A549 (cell line): ENCODE results near the gene ERMAP. TPM values are rescaled to one million over a fixed set of nuclear protein-coding genes. Genes with fewer than 3 reads are reported as not detected.

ENCODE experiments used
- ATAC-seq, 2 experiments: fragments of 200-7000 bp in 1 of 2; fragments of >200 bp in 1 of 2; cut with Nextera tagmentation in 1 of 2; cut with Tn5 transposase in 1 of 2; 3 replicates each; pipeline versions ENCODE4 v1.8.0 to v1.9.1; 2018 to 2020; ENCODE audit warnings: mild to moderate bottlenecking in 1 of 2, moderate library complexity in 1 of 2
- CTCF ChIA-PET: fragments of 300-600 bp; sonication (Branson Sonifier 250); formaldehyde crosslinking; extraction: SDS; loops from one replicate; lab custom pipeline; 2021; ENCODE audit warnings: antibody characterized with exemption, inconsistent platforms; lab: Yijun Ruan, JAX
- POLR2A ChIA-PET: fragments of 350-600 bp; formaldehyde crosslinking; extraction: SDS; loops from one replicate; lab custom pipeline; 2021; ENCODE audit warnings: antibody characterized with exemption, inconsistent platforms; lab: Yijun Ruan, JAX
- DNase-seq, 2 experiments: peaks; one replicate each; pipeline versions ENCODE4 v3.0.0 to v3.0.0-alpha.2; 2011 to 2016; ENCODE audit warnings: low read depth in 1 of 2, low spot score in 1 of 2
- FAIRE-seq: peaks from 2 replicates; lab custom pipeline; 2011; peaks lifted over from hg19 to GRCh38; lab: Jason Lieb, UNC
- H3K27ac ChIP-seq, 2 experiments: fragments of >200 bp; sonication (Bioruptor Twin); formaldehyde crosslinking; 3 replicates each; pipeline ENCODE4 v1.5.1; 2016 to 2017
- H3K4me1 ChIP-seq: fragments of >200 bp; sonication (Bioruptor Twin); formaldehyde crosslinking; 3 replicates; pipeline ENCODE4 v1.6.1; 2016
- H3K4me2 ChIP-seq: fragments of >200 bp; sonication (Bioruptor Twin); formaldehyde crosslinking; 3 replicates; pipeline ENCODE4 v1.6.1; 2016
- H3K4me3 ChIP-seq: fragments of >200 bp; sonication (Bioruptor Twin); formaldehyde crosslinking; 3 replicates; pipeline ENCODE4 v1.5.1; 2016
- H3K9me3 ChIP-seq: fragments of >200 bp; sonication (Bioruptor Twin); formaldehyde crosslinking; 3 replicates; pipeline ENCODE4 v1.6.1; 2016
- BHLHE40 ChIP-seq: IDR thresholded peaks from 2 replicates; pipeline ENCODE4 v1.6.1; 2012; ENCODE audit warnings: low read depth, low read length, inconsistent platforms
- EHMT2 ChIP-seq: fragments of 200-600 bp; sonication (generic); IDR thresholded peaks from 2 replicates; pipeline ENCODE4 v1.6.1; 2016; ENCODE audit warnings: antibody characterized with exemption, low read depth, mild to moderate bottlenecking, moderate library complexity
- FOSB ChIP-seq: fragments of 250-450 bp; sonication (Bioruptor Pico); IDR thresholded peaks from 2 replicates; pipeline ENCODE4 v1.5.0; 2020; ENCODE audit warnings: mild to moderate bottlenecking, moderate library complexity
- FOXS1 ChIP-seq: fragments of 250-450 bp; sonication (Bioruptor Pico); IDR thresholded peaks from 2 replicates; pipeline ENCODE4 v1.5.0; 2020; ENCODE audit warnings: mild to moderate bottlenecking, moderate library complexity
- JUN ChIP-seq, 2 experiments: fragments of >200 bp; sonication (Bioruptor Twin); formaldehyde crosslinking; IDR thresholded peaks; 2 replicates in 1 of 2; 3 replicates in 1 of 2; pipeline ENCODE4 v1.6.1; 2016 to 2017
- JUNB ChIP-seq: fragments of >200 bp; sonication (Bioruptor Twin); formaldehyde crosslinking; IDR thresholded peaks from 2 replicates; pipeline ENCODE4 v1.6.1; 2016
- KDM5A ChIP-seq: fragments of 200-600 bp; sonication (generic); IDR thresholded peaks from 2 replicates; pipeline ENCODE4 v1.6.1; 2016; ENCODE audit warnings: antibody characterized with exemption, mild to moderate bottlenecking
- MAX ChIP-seq: IDR thresholded peaks from 2 replicates; pipeline ENCODE4 v1.6.1; 2012
- MAZ ChIP-seq: fragments of 150-350 bp; IDR thresholded peaks from 2 replicates; pipeline ENCODE4 v1.6.1; 2014; ENCODE audit warnings: antibody characterized with exemption, low read depth, low read length, borderline replicate concordance
- MYC ChIP-seq: IDR thresholded peaks from 2 replicates; pipeline ENCODE4 v1.6.1; 2012; ENCODE audit warnings: mild to moderate bottlenecking, inconsistent platforms, low read length, improper control_type of control experiment, borderline replicate concordance
- NPAS2 ChIP-seq: fragments of 250-450 bp; sonication (Bioruptor Pico); IDR thresholded peaks from 2 replicates; pipeline ENCODE4 v1.8.0; 2022; ENCODE audit warnings: mild to moderate bottlenecking, moderate library complexity, borderline replicate concordance
- POLR2A ChIP-seq: IDR thresholded peaks from 2 replicates; pipeline ENCODE4 v1.6.1; 2012; ENCODE audit warnings: mild to moderate bottlenecking, low read length
- RCOR1 ChIP-seq: fragments of 150-350 bp; IDR thresholded peaks from 2 replicates; pipeline ENCODE4 v1.6.1; 2014; ENCODE audit warnings: antibody characterized with exemption, low read length, low read depth
- REST ChIP-seq: fragments of 200-600 bp; sonication (generic); IDR thresholded peaks from 2 replicates; pipeline ENCODE4 v1.6.1; 2016; ENCODE audit warnings: antibody characterized with exemption, mild to moderate bottlenecking, moderate library complexity
- RNF2 ChIP-seq: fragments of 200-600 bp; sonication (generic); IDR thresholded peaks from 2 replicates; pipeline ENCODE4 v1.6.1; 2016; ENCODE audit warnings: low read depth, mild to moderate bottlenecking, antibody characterized with exemption, moderate library complexity, borderline replicate concordance
- SMC3 ChIP-seq: fragments of >200 bp; sonication (Bioruptor Twin); formaldehyde crosslinking; IDR thresholded peaks from 3 replicates; pipeline ENCODE4 v1.6.1; 2018; ENCODE audit warnings: inconsistent platforms
- SREBF2 ChIP-seq: fragments of 450-650 bp; IDR thresholded peaks from 2 replicates; pipeline ENCODE4 v1.6.1; 2014; ENCODE audit warnings: mild to moderate bottlenecking, moderate library complexity
- ZNF302 ChIP-seq: fragments of 250-450 bp; sonication (Bioruptor Pico); IDR thresholded peaks from 2 replicates; pipeline ENCODE4 v1.9.0; 2021; ENCODE audit warnings: inconsistent platforms, mild to moderate bottlenecking, moderate library complexity
- ZSCAN20 ChIP-seq: fragments of 250-450 bp; sonication (Bioruptor Pico); IDR thresholded peaks from 2 replicates; pipeline ENCODE4 v1.8.0; 2022; ENCODE audit warnings: mild to moderate bottlenecking, moderate library complexity
- WGBS: methylation state at CpG from one replicate; pipeline ENCODE4 v1.1.6; 2017; ENCODE audit errors: missing lambda C conversion rate; 5-methylcytosine and 5-hydroxymethylcytosine counted together
- polyA plus RNA-seq, 4 experiments: library from polyadenylated mRNA; depleted of rRNA in 3 of 4; stranded (reverse); fragments of >200 nt; fragmentation: RNase III in 1 of 4; extraction: RNeasy Plus Mini Kit Qiagen cat#74134 plus additional on column Dnase treatment in 1 of 4; gene quantifications; 2 replicates in 3 of 4; 3 replicates in 1 of 4; pipeline ENCODE4 v1.2.3, GENCODE V29; 2011 to 2017
- TF ChIP-seq, protein P1 (sequence below): fragments of >200 bp; sonication (Bioruptor Twin); formaldehyde crosslinking; IDR thresholded peaks from 2 replicates; pipeline ENCODE4 v1.6.1; 2016
- TF ChIP-seq, protein P2 (sequence below): fragments of >200 bp; sonication (Bioruptor Twin); formaldehyde crosslinking; IDR thresholded peaks from 3 replicates; pipeline ENCODE4 v1.5.1; 2016
- TF ChIP-seq, protein P3 (sequence below): IDR thresholded peaks from 2 replicates; pipeline ENCODE4 v1.6.1; 2012; ENCODE audit warnings: low read depth, borderline replicate concordance

ERMAP gene
- polyA plus RNA-seq, 2 of the 4 experiments (the other 2 are of a cell fraction) = 5.4 to 10.7 TPM

GRCh38 chr1:42767510-42768000, 49.4 kb upstream of the ERMAP start:
- ATAC-seq = peak; percentile 42 to 43
- TF ChIP-seq KDM5A (0 out of 2 replicates have a peak, but pooled peaks have one; percentile 4), MAX (peak; percentile 4; the same call in 1 of the 2 replicates), RNF2 (no peak), NPAS2 (CRISPR knock-in tag) (no peak), FOSB (CRISPR knock-in tag) (no peak), JUN (IDR thresholded peaks at IDR 0.05) (no peak), ZSCAN20 (CRISPR knock-in tag) (no peak), SREBF2 (no peak)
- Histone ChIP-seq H3K4me3 (peak overlapping the region; percentile 95), H3K27ac (peak overlapping the region; percentile 83 to 96), H3K4me1 (peaks cover 16% of the 10 kb centered on the region; the same call in 2 of the 3 replicates), H3K4me2 (peak overlapping the region; percentile 91), H3K9me3 (no peaks in the 10 kb centered on the region)
- POLR2A ChIA-PET = interaction anchor here (0.7 to 2.4 kb wide), 7 partner anchors 10 to 306 kb away, joined by 4 to 15 read pairs (median 6); partner anchors contain the start of genes ERMAP, SVBP, YBX1 and ZNF691
- peak in 1 of 2 experiments; percentile 12 for DNase-seq
- no peak for FAIRE-seq
- CTCF ChIA-PET = interaction anchor here (0.8 to 2.4 kb wide), 4 partner anchors 10 to 306 kb away, joined by 3 to 15 read pairs (median 8); no protein-coding TSS in a partner anchor
- 5% methylated on average over 16 of the region's 23 CpGs for WGBS

DNA sequence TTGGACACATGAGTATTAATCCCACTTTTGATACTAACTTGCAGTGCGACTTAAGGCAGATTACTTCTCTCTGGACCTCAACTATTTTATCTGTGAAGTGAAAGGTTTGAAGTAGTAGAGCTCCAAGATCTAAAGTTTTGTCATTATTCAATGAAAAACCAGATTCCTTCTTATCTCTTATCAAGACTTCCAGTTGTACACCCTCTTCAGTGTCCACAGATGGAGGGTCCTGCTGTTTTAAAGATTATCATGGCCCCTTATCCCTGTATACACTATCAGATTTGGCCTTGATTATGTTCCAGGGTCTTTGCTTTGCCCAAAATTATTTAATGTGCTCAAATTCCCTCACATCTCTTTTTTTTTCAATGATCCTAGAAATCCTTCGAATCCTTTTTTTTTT, 48.8 kb upstream of the ERMAP start:
- ChIA-PET CTCF (interaction anchor here (0.9 to 2.4 kb wide), 2 partner anchors 10 kb away, joined by 3 to 10 read pairs; no protein-coding TSS in a partner anchor), POLR2A (no interaction called here)
- FAIRE-seq (no peak), DNase-seq (no peak), ATAC-seq (no peak)
- TF ChIP-seq, protein P1, sequence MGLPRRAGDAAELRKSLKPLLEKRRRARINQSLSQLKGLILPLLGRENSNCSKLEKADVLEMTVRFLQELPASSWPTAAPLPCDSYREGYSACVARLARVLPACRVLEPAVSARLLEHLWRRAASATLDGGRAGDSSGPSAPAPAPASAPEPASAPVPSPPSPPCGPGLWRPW = no peak
- TF ChIP-seq FOXS1 (CRISPR knock-in tag) (no peak), REST (no peak), ZNF302 (CRISPR knock-in tag) (no peak), RNF2 (no peak), KDM5A (no peak), BHLHE40 (no peak), EHMT2 (no peak), MYC (no peak), JUNB (no peak), SMC3 (no peak), POLR2A (no peak), MAZ (no peak), RCOR1 (no peak)
- TF ChIP-seq, protein P2, sequence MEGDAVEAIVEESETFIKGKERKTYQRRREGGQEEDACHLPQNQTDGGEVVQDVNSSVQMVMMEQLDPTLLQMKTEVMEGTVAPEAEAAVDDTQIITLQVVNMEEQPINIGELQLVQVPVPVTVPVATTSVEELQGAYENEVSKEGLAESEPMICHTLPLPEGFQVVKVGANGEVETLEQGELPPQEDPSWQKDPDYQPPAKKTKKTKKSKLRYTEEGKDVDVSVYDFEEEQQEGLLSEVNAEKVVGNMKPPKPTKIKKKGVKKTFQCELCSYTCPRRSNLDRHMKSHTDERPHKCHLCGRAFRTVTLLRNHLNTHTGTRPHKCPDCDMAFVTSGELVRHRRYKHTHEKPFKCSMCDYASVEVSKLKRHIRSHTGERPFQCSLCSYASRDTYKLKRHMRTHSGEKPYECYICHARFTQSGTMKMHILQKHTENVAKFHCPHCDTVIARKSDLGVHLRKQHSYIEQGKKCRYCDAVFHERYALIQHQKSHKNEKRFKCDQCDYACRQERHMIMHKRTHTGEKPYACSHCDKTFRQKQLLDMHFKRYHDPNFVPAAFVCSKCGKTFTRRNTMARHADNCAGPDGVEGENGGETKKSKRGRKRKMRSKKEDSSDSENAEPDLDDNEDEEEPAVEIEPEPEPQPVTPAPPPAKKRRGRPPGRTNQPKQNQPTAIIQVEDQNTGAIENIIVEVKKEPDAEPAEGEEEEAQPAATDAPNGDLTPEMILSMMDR = no peak
- TF ChIP-seq, protein P3, sequence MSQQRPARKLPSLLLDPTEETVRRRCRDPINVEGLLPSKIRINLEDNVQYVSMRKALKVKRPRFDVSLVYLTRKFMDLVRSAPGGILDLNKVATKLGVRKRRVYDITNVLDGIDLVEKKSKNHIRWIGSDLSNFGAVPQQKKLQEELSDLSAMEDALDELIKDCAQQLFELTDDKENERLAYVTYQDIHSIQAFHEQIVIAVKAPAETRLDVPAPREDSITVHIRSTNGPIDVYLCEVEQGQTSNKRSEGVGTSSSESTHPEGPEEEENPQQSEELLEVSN = no peak
- peak overlapping the region; percentile 95 for H3K4me3 ChIP-seq
- H3K4me1 ChIP-seq = peaks cover 16% of the 10 kb centered on the region; the same call in 2 of the 3 replicates
- H3K27ac ChIP-seq = no peak overlapping the region
- H3K4me2 ChIP-seq = peak overlapping the region; percentile 91
- no peaks in the 10 kb centered on the region for H3K9me3 ChIP-seq
- WGBS = 100% methylated on average over 2 of the region's 2 CpGs
